Activated naive CD4-positive, alpha-beta T cell treated with anti-CD3 and anti-CD28 coated beads for 36 hours (primary cell): ENCODE measurements around the gene ACVR2B. TPM values are rescaled to one million over a fixed set of nuclear protein-coding genes. Genes with fewer than 3 reads are reported as not detected.

Source experiments
- CTCF ChIA-PET: fragments of 350-600 bp; sonication (Branson Sonifier 250); formaldehyde crosslinking; loops from one replicate; lab custom pipeline; 2021; ENCODE audit warnings: antibody characterized with exemption; lab: Charles Lee
- DNase-seq: peaks from one replicate; pipeline ENCODE4 v3.0.0-alpha.2; 2020
- H3K27ac Mint-ChIP-seq: one replicate; pipeline ENCODE4 v1.8.0; 2021; ENCODE audit warnings: mild to moderate bottlenecking, mixed read lengths
- H3K27me3 Mint-ChIP-seq: one replicate; pipeline ENCODE4 v1.8.0; 2021; ENCODE audit warnings: low read depth, mixed read lengths
- H3K36me3 Mint-ChIP-seq: one replicate; pipeline ENCODE4 v1.8.0; 2021; ENCODE audit warnings: low read depth, mixed read lengths
- H3K4me1 Mint-ChIP-seq: one replicate; pipeline ENCODE4 v1.8.0; 2021; ENCODE audit warnings: low read depth, mixed read lengths
- H3K4me3 Mint-ChIP-seq: one replicate; pipeline ENCODE4 v1.8.0; 2021; ENCODE audit warnings: mild to moderate bottlenecking, moderate library complexity, mixed read lengths
- H3K9me3 Mint-ChIP-seq: one replicate; pipeline ENCODE4 v1.8.0; 2021; ENCODE audit warnings: mixed read lengths
- intact Hi-C: fragments of 100-400 bp; cut with micrococcal nuclease; formaldehyde crosslinking; loops from one replicate; pipeline ENCODE4 v1.15.1; 2023
- total RNA-seq, 2 experiments: library from RNA; stranded (reverse); gene quantifications; one replicate each; pipeline ENCODE4 v1.2.3, GENCODE V29; 2021

Gene ACVR2B
- total RNA-seq, 2 experiments from 2014 or later, result 6.5 to 6.9 TPM

DNA sequence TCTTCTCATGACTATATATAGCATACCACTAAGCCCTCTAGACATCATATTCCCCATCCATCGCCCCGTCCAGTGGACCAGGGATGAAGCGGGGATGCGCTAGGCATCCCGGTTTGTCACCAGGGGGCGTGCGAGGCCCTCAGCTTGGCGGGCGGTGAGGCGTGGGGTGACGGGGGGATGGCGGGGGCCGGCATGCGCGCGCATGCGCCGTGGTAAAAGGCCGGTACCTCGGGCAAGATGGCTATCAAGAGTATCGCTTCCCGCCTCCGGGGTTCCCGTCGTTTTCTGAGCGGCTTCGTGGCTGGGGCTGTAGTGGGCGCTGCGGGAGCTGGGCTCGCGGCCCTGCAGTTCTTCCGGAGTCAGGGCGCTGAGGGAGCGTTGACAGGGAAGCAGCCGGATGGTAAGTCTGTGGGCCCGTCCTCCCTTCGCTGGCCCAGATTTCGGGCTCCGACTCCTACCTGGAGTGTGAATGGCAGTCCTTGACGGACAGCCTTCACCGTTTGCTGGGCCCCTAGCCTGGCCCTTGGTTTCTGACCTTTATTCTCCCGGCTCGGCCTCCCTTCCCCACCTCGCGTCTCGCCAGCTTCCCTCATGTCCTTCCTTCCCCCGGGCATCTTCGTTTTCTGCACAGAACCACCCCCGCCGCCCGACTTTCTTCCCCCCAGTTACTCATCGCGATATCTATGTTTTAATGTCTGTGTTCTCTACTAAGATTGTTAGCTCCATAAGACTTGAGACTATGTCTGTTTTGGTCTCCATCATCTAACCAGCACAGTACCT is 42.6 kb downstream of the ACVR2B start, which contains the start of gene EXOG:
Gene EXOG, plus strand, starts transcription at position 210 of the 780 bp plus-strand sequence. Its CDS starts 28 bp downstream, at position 238.
- CTCF ChIA-PET, result interaction anchor here (0.6 to 3.7 kb wide), 19 partner anchors 9 to 1959 kb away, joined by 3 to 33 read pairs (median 4); partner anchors contain the start of gene XYLB
- H3K9me3 Mint-ChIP-seq, result no peaks in the 10 kb centered on the region
- peaks cover 16% of the 10 kb centered on the region for H3K4me1 Mint-ChIP-seq
- peaks cover 5% of the 10 kb centered on the region for H3K36me3 Mint-ChIP-seq
- H3K4me3 Mint-ChIP-seq, result peak within 1 kb of the TSS; percentile 92
- no peaks in the 10 kb centered on the region for H3K27me3 Mint-ChIP-seq
- H3K27ac Mint-ChIP-seq, result peak within 1 kb of the TSS; percentile 85
- intact Hi-C loops, result loop anchor here (1.0 to 5.0 kb wide), 10 partner anchors 25 to 534 kb away; partner anchors contain the start of genes ACAA1, ACVR2B and XYLB
- peak; percentile 97 for DNase-seq

DNA sequence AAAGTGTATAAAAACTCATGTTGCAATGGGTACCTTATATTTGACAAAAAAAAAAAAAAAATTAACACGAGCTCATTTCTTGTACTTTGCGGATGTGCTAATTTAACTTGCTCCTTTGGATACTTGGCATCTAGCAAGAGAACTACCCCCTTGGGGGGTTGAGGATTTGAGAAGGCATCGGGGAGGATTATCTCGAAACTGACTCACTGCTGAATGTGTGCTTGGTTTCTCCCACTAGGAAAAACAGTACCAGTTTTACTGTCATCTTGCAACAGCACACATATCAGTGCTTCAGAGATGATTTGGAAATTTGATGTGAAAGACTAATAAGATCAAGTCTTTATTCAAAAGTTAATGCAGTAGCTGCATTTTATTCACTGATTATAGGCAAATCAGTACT is 43.3 kb downstream of the ACVR2B start:
- H3K27ac Mint-ChIP-seq, result peak overlapping the region; percentile 85
- no peaks in the 10 kb centered on the region for H3K9me3 Mint-ChIP-seq
- intact Hi-C loops, result loop anchor here (2.0 to 5.0 kb wide), 4 partner anchors 150 to 534 kb away; partner anchors contain the start of genes ACAA1 and XYLB
- CTCF ChIA-PET, result interaction anchor here (0.6 to 3.7 kb wide), 13 partner anchors 11 to 522 kb away, joined by 3 to 33 read pairs (median 5); partner anchors contain the start of gene XYLB
- H3K4me3 Mint-ChIP-seq, result peak overlapping the region; percentile 92
- H3K27me3 Mint-ChIP-seq, result no peaks in the 10 kb centered on the region
- H3K36me3 Mint-ChIP-seq, result peaks cover 7% of the 10 kb centered on the region
- no peak for DNase-seq
- peaks cover 16% of the 10 kb centered on the region for H3K4me1 Mint-ChIP-seq

DNA sequence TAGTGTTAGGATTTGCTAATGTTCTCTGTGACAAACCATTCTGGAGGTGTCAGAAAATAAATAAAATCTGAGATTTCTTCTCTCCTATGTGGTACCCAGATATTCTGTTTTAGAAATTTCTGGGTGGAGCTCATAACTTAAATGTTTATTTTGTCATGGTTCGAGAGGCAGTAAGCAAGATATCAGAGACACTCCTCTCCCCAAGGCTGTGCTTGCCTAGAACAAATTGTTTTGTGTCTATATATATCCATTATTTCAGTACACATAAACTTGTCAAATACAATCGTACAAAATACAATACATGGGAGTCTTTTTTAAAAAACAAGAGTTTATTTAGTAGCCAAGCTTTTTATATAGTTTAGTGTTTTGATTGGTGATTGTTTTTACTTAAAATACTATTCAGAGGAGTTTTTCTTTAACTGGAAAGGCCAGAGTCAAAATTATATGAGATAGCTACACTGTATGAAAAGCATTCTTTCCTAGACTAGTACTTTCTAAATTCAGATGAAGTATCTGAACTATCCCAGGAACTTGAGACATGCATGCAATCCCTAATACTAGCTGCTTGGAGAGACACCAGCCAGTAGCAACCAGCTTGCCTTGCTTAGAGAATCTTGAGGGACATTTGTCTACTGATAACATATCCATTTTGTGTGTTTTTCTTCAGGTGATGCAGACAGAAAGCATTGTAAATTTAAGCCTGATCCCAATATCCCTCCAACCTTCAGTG is 47.2 kb downstream of the ACVR2B start:
- CTCF ChIA-PET, result interaction anchor here (0.7 to 1.5 kb wide), 2 partner anchors 20 to 537 kb away, joined by 3 to 9 read pairs; no protein-coding TSS in a partner anchor
- H3K9me3 Mint-ChIP-seq, result no peaks in the 10 kb centered on the region
- no peak overlapping the region for H3K4me3 Mint-ChIP-seq
- H3K27ac Mint-ChIP-seq, result no peak overlapping the region
- H3K36me3 Mint-ChIP-seq, result peaks cover 19% of the 10 kb centered on the region
- intact Hi-C loops, result no loop called here
- H3K27me3 Mint-ChIP-seq, result no peaks in the 10 kb centered on the region
- H3K4me1 Mint-ChIP-seq, result peaks cover 16% of the 10 kb centered on the region
- DNase-seq, result no peak

DNA sequence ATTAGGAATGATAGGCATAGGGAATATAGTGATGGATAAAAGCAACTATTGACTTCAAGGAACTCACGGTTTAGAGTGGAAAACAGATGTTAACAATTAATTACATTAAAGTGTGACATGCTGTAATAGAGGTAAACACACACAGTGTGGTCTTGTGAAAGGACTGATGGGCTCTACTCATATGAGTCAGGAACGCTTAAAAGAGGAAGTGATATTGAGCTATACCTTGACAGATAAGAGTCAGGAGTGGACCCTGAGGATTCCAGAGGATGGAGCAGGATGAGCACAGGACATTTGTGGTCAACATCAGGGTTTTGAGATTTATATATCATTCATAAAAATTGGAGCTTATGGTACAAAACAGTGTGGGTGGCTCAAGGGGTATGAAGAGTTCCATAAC is 53.4 kb downstream of the ACVR2B start:
- H3K4me3 Mint-ChIP-seq, result no peak overlapping the region
- CTCF ChIA-PET, result interaction anchor here (6.6 kb wide), 1 partner anchor 14 kb away, joined by 29 read pairs; no protein-coding TSS in a partner anchor
- no peaks in the 10 kb centered on the region for H3K4me1 Mint-ChIP-seq
- no peaks in the 10 kb centered on the region for H3K27me3 Mint-ChIP-seq
- no peak for DNase-seq
- peaks cover 22% of the 10 kb centered on the region for H3K36me3 Mint-ChIP-seq
- no peak overlapping the region for H3K27ac Mint-ChIP-seq
- no peaks in the 10 kb centered on the region for H3K9me3 Mint-ChIP-seq
- intact Hi-C loops, result no loop called here

DNA sequence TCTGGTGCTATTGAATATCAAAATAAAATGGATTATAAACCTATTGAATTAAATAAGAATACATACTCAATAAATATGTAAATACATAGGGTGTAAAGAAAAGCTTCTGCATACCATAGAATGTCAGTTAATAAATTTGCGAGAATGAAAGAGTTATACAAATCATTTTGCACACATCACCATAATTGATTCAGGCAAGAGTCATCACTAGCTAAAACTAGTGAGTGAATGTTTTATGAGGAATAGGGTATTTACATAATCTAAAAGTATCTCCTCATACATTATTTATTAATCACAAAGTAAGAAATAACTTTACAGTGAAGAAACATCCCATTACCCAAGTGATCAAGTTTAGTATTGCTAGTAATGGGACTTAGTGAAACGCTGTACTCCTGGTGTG is 56.0 kb downstream of the ACVR2B start:
- intact Hi-C loops, result no loop called here
- H3K9me3 Mint-ChIP-seq, result no peaks in the 10 kb centered on the region
- H3K4me3 Mint-ChIP-seq, result no peak overlapping the region
- no peak overlapping the region for H3K27ac Mint-ChIP-seq
- CTCF ChIA-PET, result interaction anchor here (6.6 kb wide), 1 partner anchor 11 kb away, joined by 29 read pairs; no protein-coding TSS in a partner anchor
- no peak for DNase-seq
- H3K4me1 Mint-ChIP-seq, result no peaks in the 10 kb centered on the region
- H3K27me3 Mint-ChIP-seq, result no peaks in the 10 kb centered on the region
- peaks cover 18% of the 10 kb centered on the region for H3K36me3 Mint-ChIP-seq

DNA sequence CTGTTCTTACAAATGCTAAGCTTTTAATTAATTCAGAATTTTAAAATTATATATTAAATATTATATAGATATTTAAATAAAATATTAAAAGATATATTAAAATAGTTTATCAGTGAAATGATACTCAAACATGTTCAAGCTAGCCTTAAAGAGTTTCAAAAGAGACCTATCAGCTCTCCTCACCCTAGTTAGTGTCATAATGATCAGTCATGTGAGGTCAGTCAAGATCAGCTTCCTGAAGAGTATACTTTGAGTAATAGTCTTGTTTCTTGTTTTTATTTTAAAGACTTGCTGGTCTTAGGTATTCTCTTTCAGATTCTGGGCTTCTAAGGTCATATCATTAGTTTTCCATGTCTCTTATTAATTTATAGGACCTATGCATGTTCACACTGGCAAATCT is 56.9 kb downstream of the ACVR2B start:
- no peak overlapping the region for H3K27ac Mint-ChIP-seq
- CTCF ChIA-PET, result interaction anchor here (6.6 kb wide), 1 partner anchor 10 kb away, joined by 29 read pairs; no protein-coding TSS in a partner anchor
- no peaks in the 10 kb centered on the region for H3K9me3 Mint-ChIP-seq
- intact Hi-C loops, result no loop called here
- DNase-seq, result no peak
- H3K36me3 Mint-ChIP-seq, result peaks cover 16% of the 10 kb centered on the region
- H3K4me3 Mint-ChIP-seq, result no peak overlapping the region
- no peaks in the 10 kb centered on the region for H3K4me1 Mint-ChIP-seq
- H3K27me3 Mint-ChIP-seq, result no peaks in the 10 kb centered on the region

DNA sequence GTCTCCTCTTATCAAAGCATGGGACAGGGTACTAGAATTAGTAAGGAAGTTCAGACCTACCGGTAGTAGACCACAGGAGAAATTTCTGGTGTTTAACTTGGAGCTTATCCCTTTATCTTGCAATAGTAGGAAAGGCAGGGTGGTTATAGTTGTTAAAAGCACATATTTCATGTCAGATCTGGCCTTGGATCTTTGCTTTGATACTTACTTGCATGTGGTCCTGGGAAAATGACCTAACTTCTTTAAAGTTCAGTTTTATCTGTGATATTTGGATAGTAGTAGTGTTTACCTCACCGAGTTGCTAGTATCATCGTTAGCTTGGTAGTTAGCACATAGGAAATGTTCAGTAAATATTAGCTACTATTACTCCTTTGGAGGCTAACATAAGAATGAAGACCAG is 57.9 kb downstream of the ACVR2B start:
- intact Hi-C loops, result no loop called here
- CTCF ChIA-PET, result interaction anchor here (6.6 kb wide), 1 partner anchor 9 kb away, joined by 29 read pairs; no protein-coding TSS in a partner anchor
- Mint-ChIP-seq H3K4me1 (no peaks in the 10 kb centered on the region), H3K4me3 (no peak overlapping the region), H3K27ac (no peak overlapping the region), H3K36me3 (peaks cover 19% of the 10 kb centered on the region), H3K27me3 (no peaks in the 10 kb centered on the region), H3K9me3 (no peaks in the 10 kb centered on the region)
- no peak for DNase-seq

DNA sequence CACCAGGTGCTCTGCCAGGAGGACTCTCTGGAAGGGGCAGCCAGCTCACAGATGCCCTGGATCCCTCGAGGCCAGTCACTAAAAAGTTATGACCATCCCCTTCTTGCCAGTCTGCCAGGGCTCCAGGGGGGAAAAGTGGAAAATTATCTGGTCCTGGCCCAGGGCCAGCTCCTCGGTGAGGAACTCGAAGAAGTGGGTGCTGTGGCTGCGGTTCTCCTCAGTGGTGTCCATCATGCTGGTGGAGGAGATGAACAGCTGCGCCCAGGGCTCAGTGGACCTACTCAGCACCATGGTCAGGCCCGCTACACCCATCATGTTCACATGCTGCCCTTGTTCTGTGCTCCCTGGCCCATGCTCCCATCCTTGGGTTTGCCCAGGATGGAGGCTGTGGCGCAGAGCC is 61.7 kb downstream of the ACVR2B start:
- CTCF ChIA-PET, result interaction anchor here (1.0 to 1.6 kb wide), 3 partner anchors 10 to 140 kb away, joined by 3 to 4 read pairs (median 3); no protein-coding TSS in a partner anchor

DNA sequence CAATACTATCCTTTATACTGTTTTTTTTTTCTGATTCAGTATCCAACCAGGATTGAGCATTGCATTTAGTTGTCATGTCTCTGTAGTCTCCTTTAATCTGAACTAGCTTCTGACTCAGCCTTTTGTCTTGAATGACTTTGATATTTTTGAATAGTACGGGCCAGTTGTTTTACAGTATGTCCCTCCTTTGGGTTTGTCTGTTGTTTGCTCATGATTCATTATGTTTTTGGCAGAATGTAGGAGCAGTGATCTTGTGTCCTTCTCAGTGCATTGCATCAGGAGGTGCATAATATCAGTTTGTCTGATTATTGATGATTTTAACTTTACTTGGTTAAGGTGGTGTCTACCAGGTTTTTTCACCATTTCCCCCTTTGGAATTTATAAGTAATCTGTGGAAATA is 63.0 kb downstream of the ACVR2B start:
- no peak overlapping the region for H3K27ac Mint-ChIP-seq
- H3K4me3 Mint-ChIP-seq, result no peak overlapping the region
- CTCF ChIA-PET, result interaction anchor here (1.4 kb wide), 1 partner anchor 139 kb away, joined by 4 read pairs; no protein-coding TSS in a partner anchor
- DNase-seq, result no peak
- H3K36me3 Mint-ChIP-seq, result peaks cover 19% of the 10 kb centered on the region
- peaks cover 26% of the 10 kb centered on the region for H3K4me1 Mint-ChIP-seq
- H3K9me3 Mint-ChIP-seq, result no peaks in the 10 kb centered on the region
- H3K27me3 Mint-ChIP-seq, result no peaks in the 10 kb centered on the region
- intact Hi-C loops, result no loop called here

More for the DNA sequence above, 61.7 kb downstream of the ACVR2B start:
- Mint-ChIP-seq H3K9me3 (no peaks in the 10 kb centered on the region), H3K4me3 (no peak overlapping the region), H3K4me1 (peaks cover 19% of the 10 kb centered on the region), H3K36me3 (peaks cover 19% of the 10 kb centered on the region), H3K27me3 (no peaks in the 10 kb centered on the region), H3K27ac (no peak overlapping the region)
- DNase-seq, result no peak
- intact Hi-C loops, result no loop called here

DNA sequence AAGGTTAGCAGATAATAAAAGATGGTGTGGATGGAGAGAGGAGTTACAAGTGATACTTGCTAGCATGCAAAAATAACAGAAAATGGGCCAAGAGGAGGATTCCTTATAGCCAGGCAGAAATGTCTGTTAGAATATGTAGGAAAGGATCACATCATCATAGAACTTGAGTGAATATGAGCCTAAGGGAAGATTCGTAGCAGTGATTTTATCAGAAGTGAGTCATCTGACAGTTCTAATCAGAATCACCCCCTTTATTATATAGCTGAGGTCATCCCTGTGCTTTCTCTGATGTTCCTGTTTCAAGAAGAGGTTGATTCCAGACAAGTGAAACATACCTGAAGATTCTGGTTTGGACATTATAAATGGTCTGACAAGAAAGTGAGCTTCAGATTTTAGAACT is 65.3 kb downstream of the ACVR2B start:
- Mint-ChIP-seq H3K36me3 (peaks cover 20% of the 10 kb centered on the region), H3K4me3 (no peak overlapping the region), H3K27ac (peak overlapping the region; percentile 43), H3K4me1 (peaks cover 26% of the 10 kb centered on the region), H3K9me3 (no peaks in the 10 kb centered on the region), H3K27me3 (no peaks in the 10 kb centered on the region)
- CTCF ChIA-PET, result interaction anchor here (0.6 to 9.2 kb wide), 5 partner anchors 9 to 135 kb away, joined by 3 to 150 read pairs (median 29); partner anchors contain the start of gene EXOG
- intact Hi-C loops, result no loop called here
- DNase-seq, result no peak

DNA sequence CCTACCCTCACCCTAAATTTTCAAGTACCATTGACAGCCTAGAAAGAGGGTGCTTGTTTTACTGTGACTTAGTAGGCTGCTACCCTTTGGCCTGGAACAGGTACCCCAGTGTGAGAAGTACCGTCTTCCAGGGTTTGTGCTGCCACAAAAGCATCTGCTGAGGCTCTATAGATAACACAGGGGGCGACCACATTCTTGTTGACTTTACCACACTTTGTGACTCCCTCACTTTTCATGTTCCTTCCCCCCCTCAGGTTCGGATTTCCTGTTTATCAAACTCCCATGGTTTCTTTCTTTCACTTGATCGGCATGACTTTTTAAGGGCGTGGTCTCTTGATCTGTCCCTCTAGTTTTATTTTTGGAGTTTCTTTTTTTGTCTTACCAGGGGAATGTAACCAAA is 66.0 kb downstream of the ACVR2B start:
- Mint-ChIP-seq H3K9me3 (no peaks in the 10 kb centered on the region), H3K4me3 (no peak overlapping the region), H3K27me3 (no peaks in the 10 kb centered on the region), H3K4me1 (peaks cover 26% of the 10 kb centered on the region), H3K27ac (peak overlapping the region; percentile 43), H3K36me3 (peaks cover 20% of the 10 kb centered on the region)
- intact Hi-C loops, result loop anchor here (2.0 to 5.0 kb wide), 2 partner anchors 323 to 511 kb away; no protein-coding TSS in a partner anchor
- peak; percentile 14 for DNase-seq
- CTCF ChIA-PET, result interaction anchor here (1.6 to 9.2 kb wide), 4 partner anchors 10 to 134 kb away, joined by 4 to 150 read pairs (median 31); partner anchors contain the start of gene EXOG
